Nephron progenitor cell (in vitro differentiated cells): ENCODE measurements around the gene MACROD2.
"Not testable (repeated sequence)": the region's sequence is repeated elsewhere in the genome, so short reads cannot be mapped to it uniquely, and the experiment has no call there.

ENCODE experiments used
- DNase-seq: peaks from one replicate; pipeline ENCODE4 v3.0.0; 2021
- H3K27ac Mint-ChIP-seq: 2 replicates; pipeline ENCODE4 v1.8.0; 2021; ENCODE audit warnings: mild to moderate bottlenecking, moderate library complexity, mixed read lengths
- H3K27me3 Mint-ChIP-seq: 2 replicates; pipeline ENCODE4 v1.8.0; 2021; ENCODE audit warnings: mild to moderate bottlenecking, low read depth, mixed read lengths; ENCODE audit not compliant: poor library complexity
- H3K36me3 Mint-ChIP-seq: 2 replicates; pipeline ENCODE4 v1.8.0; 2021; ENCODE audit warnings: low read depth, mixed read lengths
- H3K4me1 Mint-ChIP-seq: 2 replicates; pipeline ENCODE4 v1.8.0; 2021; ENCODE audit warnings: mixed read lengths
- H3K4me3 Mint-ChIP-seq: 2 replicates; pipeline ENCODE4 v1.8.0; 2021; ENCODE audit warnings: mild to moderate bottlenecking, moderate library complexity, mixed read lengths
- H3K9me3 Mint-ChIP-seq: 2 replicates; pipeline ENCODE4 v1.8.0; 2021; ENCODE audit warnings: mild to moderate bottlenecking, moderate library complexity, mixed read lengths
- TF ChIP-seq, protein P1 (sequence below): fragments of 200-600 bp; sonication (generic); IDR thresholded peaks from 2 replicates; pipeline ENCODE4 v1.5.0; 2021; ENCODE audit warnings: antibody characterized with exemption

The MACROD2 gene

DNA sequence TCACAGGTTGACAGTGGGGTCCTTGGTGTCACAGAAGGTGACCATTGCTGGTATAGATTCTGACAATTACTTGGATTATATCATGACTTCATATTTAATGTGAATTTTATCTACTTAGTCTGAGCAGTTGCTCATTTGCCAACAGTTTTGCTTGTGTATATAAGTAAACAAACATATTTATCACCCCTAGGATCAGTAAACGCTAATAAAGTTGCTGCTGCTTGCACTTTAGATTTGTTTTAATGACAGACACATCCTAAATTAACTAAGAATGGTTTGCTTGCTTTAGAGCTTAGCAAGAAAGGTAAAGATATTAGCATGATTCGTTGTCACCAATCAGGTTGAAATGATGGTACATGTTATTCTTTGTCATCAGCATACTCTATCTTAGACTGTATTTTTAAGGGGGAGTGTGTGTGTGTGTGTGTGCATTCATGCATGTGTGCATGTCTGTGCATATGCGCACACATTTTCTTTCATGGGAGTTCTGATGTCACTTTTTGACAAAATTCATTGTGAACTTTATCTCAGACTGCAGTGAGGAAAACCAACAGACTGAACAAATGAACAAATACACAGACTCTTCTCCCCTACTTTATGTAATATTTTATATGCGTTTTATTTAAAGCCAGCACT, 1124.7 kb downstream of the MACROD2 start:
- Mint-ChIP-seq H3K9me3 (no peaks in the 10 kb centered on the region), H3K27ac (no peak overlapping the region), H3K36me3 (no peaks in the 10 kb centered on the region), H3K27me3 (no peaks in the 10 kb centered on the region), H3K4me1 (no peaks in the 10 kb centered on the region), H3K4me3 (no peak overlapping the region)
- no peak for DNase-seq
- TF ChIP-seq, protein P1, sequence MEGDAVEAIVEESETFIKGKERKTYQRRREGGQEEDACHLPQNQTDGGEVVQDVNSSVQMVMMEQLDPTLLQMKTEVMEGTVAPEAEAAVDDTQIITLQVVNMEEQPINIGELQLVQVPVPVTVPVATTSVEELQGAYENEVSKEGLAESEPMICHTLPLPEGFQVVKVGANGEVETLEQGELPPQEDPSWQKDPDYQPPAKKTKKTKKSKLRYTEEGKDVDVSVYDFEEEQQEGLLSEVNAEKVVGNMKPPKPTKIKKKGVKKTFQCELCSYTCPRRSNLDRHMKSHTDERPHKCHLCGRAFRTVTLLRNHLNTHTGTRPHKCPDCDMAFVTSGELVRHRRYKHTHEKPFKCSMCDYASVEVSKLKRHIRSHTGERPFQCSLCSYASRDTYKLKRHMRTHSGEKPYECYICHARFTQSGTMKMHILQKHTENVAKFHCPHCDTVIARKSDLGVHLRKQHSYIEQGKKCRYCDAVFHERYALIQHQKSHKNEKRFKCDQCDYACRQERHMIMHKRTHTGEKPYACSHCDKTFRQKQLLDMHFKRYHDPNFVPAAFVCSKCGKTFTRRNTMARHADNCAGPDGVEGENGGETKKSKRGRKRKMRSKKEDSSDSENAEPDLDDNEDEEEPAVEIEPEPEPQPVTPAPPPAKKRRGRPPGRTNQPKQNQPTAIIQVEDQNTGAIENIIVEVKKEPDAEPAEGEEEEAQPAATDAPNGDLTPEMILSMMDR, result no peak

DNA sequence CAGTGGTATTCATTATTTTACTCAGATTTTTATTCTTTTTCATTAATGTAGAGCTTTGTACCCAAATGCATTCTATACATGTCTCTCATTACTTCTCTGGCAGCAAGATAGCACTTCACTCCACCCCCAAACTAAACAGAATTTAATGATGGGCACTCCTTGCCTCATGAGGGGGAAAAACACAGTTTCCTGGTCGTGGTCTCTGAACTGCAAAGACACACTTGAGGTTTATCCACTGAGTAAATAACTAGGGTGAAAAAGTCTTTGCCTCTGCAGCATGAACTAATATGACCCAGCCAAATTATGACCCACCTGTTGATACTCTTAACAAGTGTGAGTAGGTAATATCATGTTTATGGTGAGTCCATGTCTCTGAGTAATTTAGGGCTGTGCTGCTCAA, 1127.3 kb downstream of the MACROD2 start:
- TF ChIP-seq, protein P1, result no peak
- Mint-ChIP-seq H3K4me1 (no peaks in the 10 kb centered on the region), H3K36me3 (no peaks in the 10 kb centered on the region), H3K9me3 (no peaks in the 10 kb centered on the region), H3K27ac (no peak overlapping the region), H3K4me3 (no peak overlapping the region), H3K27me3 (no peaks in the 10 kb centered on the region)
- no peak for DNase-seq

DNA sequence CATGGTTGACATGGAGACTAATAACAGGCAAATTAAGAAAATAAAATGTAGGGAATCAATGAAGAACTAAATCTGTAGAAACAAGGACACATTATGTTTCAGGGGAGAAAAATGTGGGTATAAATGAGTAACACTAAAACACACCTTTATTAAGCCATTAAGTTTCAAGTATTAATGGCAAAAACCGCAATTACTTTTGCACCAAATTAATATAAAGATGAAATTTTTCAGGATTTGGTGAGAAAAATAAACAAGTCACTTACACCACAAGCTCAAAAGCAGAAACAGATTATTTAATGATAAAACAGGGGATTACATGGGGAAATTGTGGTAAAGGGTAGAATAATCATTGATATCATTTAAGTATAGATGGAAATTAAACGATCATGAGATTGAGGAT, 1135.9 kb downstream of the MACROD2 start:
- no peaks in the 10 kb centered on the region for H3K36me3 Mint-ChIP-seq
- H3K27ac Mint-ChIP-seq, result no peak overlapping the region
- H3K4me3 Mint-ChIP-seq, result no peak overlapping the region
- TF ChIP-seq, protein P1, result no peak
- no peaks in the 10 kb centered on the region for H3K27me3 Mint-ChIP-seq
- no peaks in the 10 kb centered on the region for H3K4me1 Mint-ChIP-seq
- no peaks in the 10 kb centered on the region for H3K9me3 Mint-ChIP-seq
- no peak for DNase-seq

DNA sequence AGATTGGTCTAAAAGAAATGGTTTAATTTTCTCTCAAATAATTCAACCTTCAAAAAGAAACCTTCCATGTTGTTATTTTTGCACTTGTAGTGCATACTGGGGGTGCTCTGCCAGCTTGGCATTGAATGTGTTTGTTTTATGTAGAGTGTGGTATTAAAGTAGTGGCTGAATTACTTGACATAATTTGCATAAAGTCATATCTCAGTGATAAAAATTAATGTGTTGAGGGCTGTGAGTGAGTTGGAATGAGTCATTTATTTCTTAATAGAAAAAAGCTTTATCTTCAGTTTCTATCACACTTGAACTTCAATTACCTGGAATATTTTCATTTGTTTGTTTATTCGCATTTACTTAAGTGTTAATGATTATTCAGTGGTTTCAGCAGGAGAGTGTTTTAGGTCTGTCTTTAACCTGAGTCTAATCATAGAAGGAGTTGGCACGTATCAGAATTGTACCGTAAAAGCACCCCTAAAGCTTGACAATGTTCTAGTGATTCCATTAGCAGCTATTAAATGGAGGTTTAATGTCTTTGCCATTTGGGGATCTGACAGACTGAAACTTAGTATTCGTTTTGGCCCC, 1143.3 kb downstream of the MACROD2 start:
- Mint-ChIP-seq H3K36me3 (no peaks in the 10 kb centered on the region), H3K4me1 (peaks cover 5% of the 10 kb centered on the region)
- TF ChIP-seq, protein P1, result no peak

DNA sequence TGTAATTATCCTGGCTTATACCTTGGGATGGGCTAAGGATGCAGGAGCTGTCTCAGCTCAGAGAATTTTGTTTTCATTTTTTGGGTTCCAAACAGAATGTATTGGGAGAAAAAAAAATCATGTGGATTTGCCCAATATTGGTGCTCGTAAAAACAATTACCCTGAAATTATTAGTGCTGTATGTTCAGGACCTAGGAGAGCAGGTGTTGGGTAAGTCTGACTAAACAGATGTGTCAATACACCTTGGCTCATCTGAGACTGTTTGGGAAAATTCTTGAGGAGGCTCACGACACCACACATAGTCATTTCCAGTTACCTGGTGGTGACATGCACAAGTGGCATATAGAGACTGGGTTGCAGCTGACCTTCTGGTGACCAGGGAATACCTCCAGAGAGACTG, 1144.2 kb downstream of the MACROD2 start:
- H3K27ac Mint-ChIP-seq, result no peak overlapping the region
- peaks cover 5% of the 10 kb centered on the region for H3K9me3 Mint-ChIP-seq
- H3K27me3 Mint-ChIP-seq, result no peaks in the 10 kb centered on the region
- TF ChIP-seq, protein P1, result no peak
- DNase-seq, result no peak
- H3K4me3 Mint-ChIP-seq, result no peak overlapping the region
- H3K36me3 Mint-ChIP-seq, result no peaks in the 10 kb centered on the region
- H3K4me1 Mint-ChIP-seq, result peaks cover 5% of the 10 kb centered on the region

More for the DNA sequence above, 1143.3 kb downstream of the MACROD2 start:
- no peak for DNase-seq
- no peak overlapping the region for H3K4me3 Mint-ChIP-seq
- peaks cover 5% of the 10 kb centered on the region for H3K9me3 Mint-ChIP-seq
- H3K27me3 Mint-ChIP-seq, result no peaks in the 10 kb centered on the region
- no peak overlapping the region for H3K27ac Mint-ChIP-seq

DNA sequence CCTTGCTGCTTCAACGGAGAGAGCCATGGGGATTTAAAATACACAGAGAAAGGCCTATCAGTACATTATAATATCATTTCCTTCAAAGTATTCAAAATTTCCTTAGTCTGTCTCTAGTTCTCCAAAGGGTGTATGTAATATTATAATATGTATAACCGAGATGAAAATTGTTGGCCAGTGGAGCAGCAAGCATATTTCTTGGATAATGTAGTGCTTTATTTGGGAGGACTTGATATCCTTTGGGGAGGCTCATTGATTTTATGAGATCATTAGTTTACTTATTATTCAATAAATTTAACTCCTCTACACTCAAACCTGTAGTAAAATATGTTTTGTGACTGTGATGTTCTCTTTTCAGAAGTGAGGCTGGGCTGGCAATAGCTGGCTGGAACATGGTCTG, 1145.0 kb downstream of the MACROD2 start:
- H3K36me3 Mint-ChIP-seq, result no peaks in the 10 kb centered on the region
- H3K4me1 Mint-ChIP-seq, result peaks cover 11% of the 10 kb centered on the region
- TF ChIP-seq, protein P1, result no peak
- no peak for DNase-seq
- no peak overlapping the region for H3K27ac Mint-ChIP-seq
- H3K9me3 Mint-ChIP-seq, result peaks cover 5% of the 10 kb centered on the region
- H3K4me3 Mint-ChIP-seq, result no peak overlapping the region
- H3K27me3 Mint-ChIP-seq, result no peaks in the 10 kb centered on the region

DNA sequence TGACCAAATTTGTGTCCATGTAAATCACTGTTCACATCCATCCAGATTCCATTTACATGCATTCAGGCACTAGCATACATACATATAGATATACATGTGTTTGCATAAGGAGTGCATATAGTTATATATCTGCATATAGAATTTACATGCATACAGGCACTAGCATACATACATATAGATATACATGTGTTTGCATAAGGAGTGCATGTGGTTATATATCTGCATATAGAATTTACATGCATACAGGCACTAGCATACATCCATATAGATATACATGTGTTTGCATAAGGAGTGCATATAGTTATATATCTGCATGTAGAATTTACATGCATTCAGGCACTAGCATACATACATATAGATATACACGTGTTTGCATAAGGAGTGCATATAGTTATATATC, 1145.6 kb downstream of the MACROD2 start:
- DNase-seq, H3K4me3 Mint-ChIP-seq, H3K27ac Mint-ChIP-seq, H3K36me3 Mint-ChIP-seq, H3K9me3 Mint-ChIP-seq, H3K27me3 Mint-ChIP-seq: not testable (repeated sequence)
- H3K4me1 Mint-ChIP-seq, result peaks cover 11% of the 10 kb centered on the region
